Measurements from ENCODE around the gene C3orf80.
"Not testable (repeated sequence)": the region's sequence is repeated elsewhere in the genome, so short reads cannot be mapped to it uniquely, and the experiment has no call there.

C3orf80 gene

GRCh38 chr3:160192310-160193029, 32.8 kb upstream of the C3orf80 start:
- Histone ChIP-seq H3K9me3 (ENCODE audit: control insufficient read depth, insufficient read depth, low read depth, low read length) (no peaks in the 10 kb centered on the region), H3K27ac (ENCODE audit: low read depth, low read length) (no peak overlapping the region), H3K4me1 (ENCODE audit: control insufficient read depth, insufficient read depth, low read length) (no peaks in the 10 kb centered on the region), H3K27me3 (ENCODE audit: control insufficient read depth, insufficient read depth, low read length) (no peaks in the 10 kb centered on the region), H3K9ac (ENCODE audit: low read length) (no peak overlapping the region), H3K36me3 (ENCODE audit: control insufficient read depth, insufficient read depth, low read length) (no peaks in the 10 kb centered on the region), H3K4me3 (ENCODE audit: low read depth, low read length) (no peak overlapping the region)

- Histone ChIP-seq H3K9me3 (ENCODE audit: control insufficient read depth, insufficient read depth, low read depth, low read length) (no peaks in the 10 kb centered on the region), H3K27ac (ENCODE audit: low read depth, low read length) (no peak overlapping the region), H3K27me3 (ENCODE audit: control insufficient read depth, insufficient read depth, low read length) (no peaks in the 10 kb centered on the region), H3K4me3 (ENCODE audit: low read depth, low read length) (no peak overlapping the region), H3K4me1 (ENCODE audit: control insufficient read depth, insufficient read depth, low read length) (no peaks in the 10 kb centered on the region), H3K9ac (ENCODE audit: low read length) (no peak overlapping the region), H3K36me3 (ENCODE audit: control insufficient read depth, insufficient read depth, low read length) (no peaks in the 10 kb centered on the region)
These were observed 31.5 kb upstream of the C3orf80 start for GRCh38 chr3:160193644-160194192.

- Histone ChIP-seq H3K27me3 (ENCODE audit: control insufficient read depth, insufficient read depth, low read length) (no peaks in the 10 kb centered on the region), H3K4me1 (ENCODE audit: control insufficient read depth, insufficient read depth, low read length) (no peaks in the 10 kb centered on the region), H3K36me3 (ENCODE audit: control insufficient read depth, insufficient read depth, low read length) (no peaks in the 10 kb centered on the region), H3K9me3 (ENCODE audit: control insufficient read depth, insufficient read depth, low read depth, low read length) (no peaks in the 10 kb centered on the region), H3K4me3 (ENCODE audit: low read depth, low read length) (no peak overlapping the region), H3K27ac (ENCODE audit: low read depth, low read length) (no peak overlapping the region), H3K9ac (ENCODE audit: low read length) (no peak overlapping the region)
These were observed 30.8 kb upstream of the C3orf80 start for GRCh38 chr3:160194438-160194837.

- Histone ChIP-seq H3K4me3 (ENCODE audit: low read depth, low read length) (no peak overlapping the region), H3K27me3 (ENCODE audit: control insufficient read depth, insufficient read depth, low read length) (no peaks in the 10 kb centered on the region), H3K9me3 (ENCODE audit: control insufficient read depth, insufficient read depth, low read depth, low read length) (no peaks in the 10 kb centered on the region)
These were observed 30.1 kb upstream of the C3orf80 start for GRCh38 chr3:160195106-160195505.

GRCh38 chr3:160196511-160197104, 28.6 kb upstream of the C3orf80 start:
- no peak overlapping the region for H3K4me3 ChIP-seq (ENCODE audit: low read depth, low read length)
- H3K9me3 ChIP-seq (ENCODE audit: control insufficient read depth, insufficient read depth, low read depth, low read length) = no peaks in the 10 kb centered on the region
- no peaks in the 10 kb centered on the region; the same call in 1 of the 2 replicates for H3K27me3 ChIP-seq (ENCODE audit: control insufficient read depth, insufficient read depth, low read length)
- no peaks in the 10 kb centered on the region for H3K4me1 ChIP-seq (ENCODE audit: control insufficient read depth, insufficient read depth, low read length)
- H3K9ac ChIP-seq (ENCODE audit: low read length) = no peak overlapping the region
- no peaks in the 10 kb centered on the region for H3K36me3 ChIP-seq (ENCODE audit: control insufficient read depth, insufficient read depth, low read length)
- H3K27ac ChIP-seq (ENCODE audit: low read depth, low read length) = no peak overlapping the region

More at GRCh38 chr3:160195106-160195505, 30.1 kb upstream of the C3orf80 start:
- Histone ChIP-seq H3K36me3 (ENCODE audit: control insufficient read depth, insufficient read depth, low read length) (no peaks in the 10 kb centered on the region), H3K9ac (ENCODE audit: low read length) (no peak overlapping the region), H3K27ac (ENCODE audit: low read depth, low read length) (no peak overlapping the region), H3K4me1 (ENCODE audit: control insufficient read depth, insufficient read depth, low read length) (no peaks in the 10 kb centered on the region)

GRCh38 chr3:160199108-160199507, 26.1 kb upstream of the C3orf80 start:
- H3K9me3 ChIP-seq (ENCODE audit: control insufficient read depth, insufficient read depth, low read depth, low read length) = no peaks in the 10 kb centered on the region
- H3K27ac ChIP-seq (ENCODE audit: low read depth, low read length) = no peak overlapping the region
- H3K4me1 ChIP-seq (ENCODE audit: control insufficient read depth, insufficient read depth, low read length) = no peaks in the 10 kb centered on the region
- H3K27me3 ChIP-seq (ENCODE audit: control insufficient read depth, insufficient read depth, low read length) = no peaks in the 10 kb centered on the region; the same call in 1 of the 2 replicates
- no peak overlapping the region for H3K4me3 ChIP-seq (ENCODE audit: low read depth, low read length)
- no peaks in the 10 kb centered on the region for H3K36me3 ChIP-seq (ENCODE audit: control insufficient read depth, insufficient read depth, low read length)
- H3K9ac ChIP-seq (ENCODE audit: low read length) = no peak overlapping the region

- Histone ChIP-seq H3K9me3 (ENCODE audit: control insufficient read depth, insufficient read depth, low read depth, low read length) (no peaks in the 10 kb centered on the region), H3K4me3 (ENCODE audit: low read depth, low read length) (no peak overlapping the region), H3K4me1 (ENCODE audit: control insufficient read depth, insufficient read depth, low read length) (no peaks in the 10 kb centered on the region), H3K9ac (ENCODE audit: low read length) (no peak overlapping the region), H3K27me3 (ENCODE audit: control insufficient read depth, insufficient read depth, low read length) (no peaks in the 10 kb centered on the region; the same call in 1 of the 2 replicates), H3K36me3 (ENCODE audit: control insufficient read depth, insufficient read depth, low read length) (no peaks in the 10 kb centered on the region), H3K27ac (ENCODE audit: low read depth, low read length) (no peak overlapping the region)
These were observed 24.9 kb upstream of the C3orf80 start for GRCh38 chr3:160200353-160200752.

- H3K9me3 ChIP-seq (ENCODE audit: control insufficient read depth, insufficient read depth, low read depth, low read length); H3K27ac ChIP-seq (ENCODE audit: low read depth, low read length); H3K9ac ChIP-seq (ENCODE audit: low read length); H3K27me3 ChIP-seq (ENCODE audit: control insufficient read depth, insufficient read depth, low read length); H3K4me3 ChIP-seq (ENCODE audit: low read depth, low read length); H3K4me1 ChIP-seq (ENCODE audit: control insufficient read depth, insufficient read depth, low read length); H3K36me3 ChIP-seq (ENCODE audit: control insufficient read depth, insufficient read depth, low read length): not testable (repeated sequence)
These were observed 20.7 kb upstream of the C3orf80 start for GRCh38 chr3:160204396-160205011.

- Histone ChIP-seq H3K36me3 (ENCODE audit: control insufficient read depth, insufficient read depth, low read length) (no peaks in the 10 kb centered on the region), H3K4me3 (ENCODE audit: low read depth, low read length) (no peak overlapping the region), H3K27me3 (ENCODE audit: control insufficient read depth, insufficient read depth, low read length) (no peaks in the 10 kb centered on the region; the same call in 1 of the 2 replicates), H3K9me3 (ENCODE audit: control insufficient read depth, insufficient read depth, low read depth, low read length) (no peaks in the 10 kb centered on the region), H3K9ac (ENCODE audit: low read length) (no peak overlapping the region), H3K27ac (ENCODE audit: low read depth, low read length) (no peak overlapping the region), H3K4me1 (ENCODE audit: control insufficient read depth, insufficient read depth, low read length) (no peaks in the 10 kb centered on the region)
These were observed 19.6 kb upstream of the C3orf80 start for GRCh38 chr3:160205606-160206005.

GRCh38 chr3:160210341-160210740, 14.9 kb upstream of the C3orf80 start:
- no peak overlapping the region for H3K27ac ChIP-seq (ENCODE audit: low read depth, low read length)

GRCh38 chr3:160210799-160211221, 14.4 kb upstream of the C3orf80 start:
- Histone ChIP-seq H3K36me3 (ENCODE audit: control insufficient read depth, insufficient read depth, low read length) (no peaks in the 10 kb centered on the region), H3K9ac (ENCODE audit: low read length) (no peak overlapping the region), H3K27me3 (ENCODE audit: control insufficient read depth, insufficient read depth, low read length) (no peaks in the 10 kb centered on the region), H3K27ac (ENCODE audit: low read depth, low read length) (no peak overlapping the region), H3K4me3 (ENCODE audit: low read depth, low read length) (no peak overlapping the region), H3K9me3 (ENCODE audit: control insufficient read depth, insufficient read depth, low read depth, low read length) (no peaks in the 10 kb centered on the region), H3K4me1 (ENCODE audit: control insufficient read depth, insufficient read depth, low read length) (no peaks in the 10 kb centered on the region)

More at GRCh38 chr3:160210341-160210740, 14.9 kb upstream of the C3orf80 start:
- no peaks in the 10 kb centered on the region for H3K9me3 ChIP-seq (ENCODE audit: control insufficient read depth, insufficient read depth, low read depth, low read length)
- no peaks in the 10 kb centered on the region for H3K36me3 ChIP-seq (ENCODE audit: control insufficient read depth, insufficient read depth, low read length)
- no peak overlapping the region for H3K9ac ChIP-seq (ENCODE audit: low read length)
- no peaks in the 10 kb centered on the region for H3K27me3 ChIP-seq (ENCODE audit: control insufficient read depth, insufficient read depth, low read length)
- H3K4me1 ChIP-seq (ENCODE audit: control insufficient read depth, insufficient read depth, low read length) = no peaks in the 10 kb centered on the region
- no peak overlapping the region for H3K4me3 ChIP-seq (ENCODE audit: low read depth, low read length)

Data from HUES6 (cell line).